Nasal cavity respiratory epithelium epithelial cell of viscerocranial mucosa (primary cell): Measurements from ENCODE around the gene GABRD. TPM values are rescaled to one million over a fixed set of nuclear protein-coding genes. Genes with fewer than 3 reads are reported as not detected.

Experiments
- total RNA-seq: library from RNA; depleted of rRNA; stranded (reverse); fragments of >200 nt; gene quantifications from 2 replicates; pipeline ENCODE4 v1.2.3, GENCODE V29; 2014

The GABRD gene
- total RNA-seq = not detected in 2 replicates

GRCh38 chr1:2019172-2019543, at the start of gene GABRD:
Gene GABRD (plus strand): TSS chr1:2019345. CDS start chr1:2019424, 79 bp downstream.

GRCh38 chr1:2003541-2004131, 15.5 kb upstream of the GABRD start, which contains the start of gene CFAP74:
Gene CFAP74 (minus strand): TSS chr1:2003786. CDS start chr1:1990956, 12,830 bp downstream.

GRCh38 chr1:2049718-2050431, 30.7 kb downstream of the GABRD start, which contains the start of gene PRKCZ:
Gene PRKCZ (plus strand): TSS chr1:2050411. CDS start chr1:2050631, 220 bp downstream.

Other genes starting within 250 kb of the GABRD start
- 34.9 and 55.6 TPM in 2 replicates for gene NADK, start 240.9 kb upstream of the GABRD start, total RNA-seq
- gene GNB1, start 128.3 kb upstream of the GABRD start, total RNA-seq = 106 and 203 TPM in 2 replicates
- gene CALML6, start 104.1 kb upstream of the GABRD start, total RNA-seq = under 0.01 and 0.93 TPM in 2 replicates
- 1.4 and 2.9 TPM in 2 replicates for gene TMEM52, start 100.1 kb upstream of the GABRD start, total RNA-seq
- gene CFAP74, start 15.6 kb upstream of the GABRD start, total RNA-seq = 0.07 TPM in 1 of 2 replicates, not detected in the other
- 33.8 and 42.1 TPM in 2 replicates for gene PRKCZ, start 31.1 kb downstream of the GABRD start, total RNA-seq
- 22.2 and 24.6 TPM in 2 replicates for gene FAAP20, start 175.4 kb downstream of the GABRD start, total RNA-seq
- gene SKI, start 209.0 kb downstream of the GABRD start, total RNA-seq = 14.4 and 37.7 TPM in 2 replicates